Lower lobe of right lung (tissue), 2 donors: ENCODE measurements around the gene BCKDHB. TPM values are rescaled to one million over a fixed set of nuclear protein-coding genes. Genes with fewer than 3 reads are reported as not detected.

Experiments used
- ATAC-seq, 2 donors: fragments of 200-7000 bp; cut with Tn5 transposase; one replicate each; pipeline ENCODE4 v1.9.1; 2020 to 2022; ENCODE audit warnings: mild to moderate bottlenecking in 2 of 2, moderate library complexity in 2 of 2
- DNase-seq: peaks from one replicate; pipeline ENCODE4 v3.0.0-alpha.2; 2020
- H3K27ac ChIP-seq: fragments of 200-600 bp; one replicate; pipeline ENCODE4 v1.8.0; 2022
- H3K27me3 ChIP-seq: fragments of 200-600 bp; one replicate; pipeline ENCODE4 v1.8.0; 2022; ENCODE audit warnings: low read depth
- H3K36me3 ChIP-seq: fragments of 200-600 bp; one replicate; pipeline ENCODE4 v1.8.0; 2022; ENCODE audit warnings: mild to moderate bottlenecking
- H3K4me1 ChIP-seq: fragments of 200-600 bp; one replicate; pipeline ENCODE4 v1.8.0; 2022
- H3K4me3 ChIP-seq: fragments of 200-600 bp; one replicate; pipeline ENCODE4 v1.8.0; 2022; ENCODE audit warnings: mild to moderate bottlenecking
- H3K9me3 ChIP-seq: fragments of 200-600 bp; one replicate; pipeline ENCODE4 v1.8.0; 2022
- intact Hi-C: fragments of 100-400 bp; cut with DNase I; formaldehyde crosslinking; loops from one replicate; pipeline ENCODE4 v1.11.0; 2022
- total RNA-seq: library from RNA; stranded (reverse); fragmentation: NEBNext Ultra II Directional; extraction: Animal tissue kit (Norgen Biotek cat#: 25700); gene quantifications from one replicate; pipeline ENCODE4 v1.2.1, GENCODE V29; 2021
- TF ChIP-seq, protein P1 (sequence below): fragments of 200-600 bp; IDR thresholded peaks from one replicate; pipeline ENCODE4 v1.8.0; 2022; ENCODE audit warnings: antibody characterized with exemption, mild to moderate bottlenecking
- donor health status: DM: no; HTN: yes; CAD: no; lungs with severe emphysema.

The BCKDHB gene
- total RNA-seq, 1 donor from 2014 or later, result 13.8 TPM

DNA sequence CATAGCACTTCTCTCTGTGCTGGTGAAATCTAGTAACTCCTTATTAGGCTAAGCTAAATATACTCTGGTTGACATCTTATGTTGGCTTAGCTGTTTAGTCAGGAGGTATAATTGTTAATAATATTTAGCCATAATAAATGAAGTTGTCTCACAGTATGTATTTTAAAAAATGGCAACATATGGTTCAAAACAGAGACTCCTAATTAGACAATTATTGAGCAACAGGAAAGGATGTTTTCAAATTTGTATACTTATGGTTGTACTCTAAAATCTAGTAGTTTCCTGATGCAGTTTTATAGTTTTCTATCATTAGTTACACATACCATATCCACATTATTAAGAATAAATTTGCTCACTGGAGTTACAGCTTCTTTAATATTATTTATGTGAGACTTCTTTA lies 150.2 kb downstream of the BCKDHB start:
- H3K27me3 ChIP-seq, result no peaks in the 10 kb centered on the region
- no peaks in the 10 kb centered on the region for H3K4me1 ChIP-seq
- no peaks in the 10 kb centered on the region for H3K36me3 ChIP-seq
- no peak overlapping the region for H3K4me3 ChIP-seq
- no peaks in the 10 kb centered on the region for H3K9me3 ChIP-seq
- DNase-seq (no peak), ATAC-seq (no peak)
- H3K27ac ChIP-seq, result no peak overlapping the region
- intact Hi-C loops, result no loop called here
- TF ChIP-seq, protein P1, sequence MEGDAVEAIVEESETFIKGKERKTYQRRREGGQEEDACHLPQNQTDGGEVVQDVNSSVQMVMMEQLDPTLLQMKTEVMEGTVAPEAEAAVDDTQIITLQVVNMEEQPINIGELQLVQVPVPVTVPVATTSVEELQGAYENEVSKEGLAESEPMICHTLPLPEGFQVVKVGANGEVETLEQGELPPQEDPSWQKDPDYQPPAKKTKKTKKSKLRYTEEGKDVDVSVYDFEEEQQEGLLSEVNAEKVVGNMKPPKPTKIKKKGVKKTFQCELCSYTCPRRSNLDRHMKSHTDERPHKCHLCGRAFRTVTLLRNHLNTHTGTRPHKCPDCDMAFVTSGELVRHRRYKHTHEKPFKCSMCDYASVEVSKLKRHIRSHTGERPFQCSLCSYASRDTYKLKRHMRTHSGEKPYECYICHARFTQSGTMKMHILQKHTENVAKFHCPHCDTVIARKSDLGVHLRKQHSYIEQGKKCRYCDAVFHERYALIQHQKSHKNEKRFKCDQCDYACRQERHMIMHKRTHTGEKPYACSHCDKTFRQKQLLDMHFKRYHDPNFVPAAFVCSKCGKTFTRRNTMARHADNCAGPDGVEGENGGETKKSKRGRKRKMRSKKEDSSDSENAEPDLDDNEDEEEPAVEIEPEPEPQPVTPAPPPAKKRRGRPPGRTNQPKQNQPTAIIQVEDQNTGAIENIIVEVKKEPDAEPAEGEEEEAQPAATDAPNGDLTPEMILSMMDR, result no peak

DNA sequence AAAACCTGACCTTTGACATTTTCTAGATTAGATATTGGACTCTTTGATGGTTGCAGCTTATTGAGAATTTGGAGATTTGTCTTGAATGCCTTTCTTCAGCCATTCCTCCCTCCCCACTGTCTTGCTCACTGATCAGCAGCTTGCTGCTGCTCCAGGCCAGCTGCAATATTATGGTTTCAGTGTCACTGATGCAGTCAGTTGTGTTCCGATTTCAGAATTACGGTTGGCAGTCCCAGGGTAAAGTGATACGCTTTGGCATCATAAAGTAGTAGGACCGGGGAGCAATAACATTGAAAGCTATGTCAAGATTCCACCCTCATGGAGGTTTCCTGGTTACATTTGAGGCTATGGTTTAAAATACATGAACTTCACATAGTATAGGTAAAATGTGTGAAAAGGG lies 152.6 kb downstream of the BCKDHB start:
- Histone ChIP-seq H3K27ac (no peak overlapping the region), H3K27me3 (no peaks in the 10 kb centered on the region), H3K4me1 (no peaks in the 10 kb centered on the region), H3K9me3 (no peaks in the 10 kb centered on the region), H3K4me3 (no peak overlapping the region), H3K36me3 (no peaks in the 10 kb centered on the region)
- no peak for ATAC-seq
- TF ChIP-seq, protein P1, result no peak
- no peak for DNase-seq
- intact Hi-C loops, result no loop called here

DNA sequence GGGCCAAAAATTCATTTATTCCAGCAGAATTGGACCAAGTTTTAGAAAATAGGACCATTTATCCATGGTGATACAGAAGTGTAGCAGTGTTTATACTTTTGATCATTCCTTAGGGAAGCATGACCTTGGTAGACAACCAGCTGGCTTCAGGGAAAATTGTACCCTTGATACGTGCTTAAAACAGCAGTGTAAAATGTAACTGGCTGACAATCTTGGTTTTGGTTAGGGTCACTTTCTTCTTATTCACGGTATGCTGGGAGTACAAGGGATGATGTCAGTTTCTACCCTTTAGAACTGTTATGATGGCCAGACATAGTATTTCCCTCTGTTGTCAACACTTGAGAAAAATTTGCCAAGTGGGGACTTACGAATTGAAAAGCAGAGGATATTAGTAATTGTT lies 157.1 kb downstream of the BCKDHB start:
- no peak for DNase-seq
- intact Hi-C loops, result no loop called here

DNA sequence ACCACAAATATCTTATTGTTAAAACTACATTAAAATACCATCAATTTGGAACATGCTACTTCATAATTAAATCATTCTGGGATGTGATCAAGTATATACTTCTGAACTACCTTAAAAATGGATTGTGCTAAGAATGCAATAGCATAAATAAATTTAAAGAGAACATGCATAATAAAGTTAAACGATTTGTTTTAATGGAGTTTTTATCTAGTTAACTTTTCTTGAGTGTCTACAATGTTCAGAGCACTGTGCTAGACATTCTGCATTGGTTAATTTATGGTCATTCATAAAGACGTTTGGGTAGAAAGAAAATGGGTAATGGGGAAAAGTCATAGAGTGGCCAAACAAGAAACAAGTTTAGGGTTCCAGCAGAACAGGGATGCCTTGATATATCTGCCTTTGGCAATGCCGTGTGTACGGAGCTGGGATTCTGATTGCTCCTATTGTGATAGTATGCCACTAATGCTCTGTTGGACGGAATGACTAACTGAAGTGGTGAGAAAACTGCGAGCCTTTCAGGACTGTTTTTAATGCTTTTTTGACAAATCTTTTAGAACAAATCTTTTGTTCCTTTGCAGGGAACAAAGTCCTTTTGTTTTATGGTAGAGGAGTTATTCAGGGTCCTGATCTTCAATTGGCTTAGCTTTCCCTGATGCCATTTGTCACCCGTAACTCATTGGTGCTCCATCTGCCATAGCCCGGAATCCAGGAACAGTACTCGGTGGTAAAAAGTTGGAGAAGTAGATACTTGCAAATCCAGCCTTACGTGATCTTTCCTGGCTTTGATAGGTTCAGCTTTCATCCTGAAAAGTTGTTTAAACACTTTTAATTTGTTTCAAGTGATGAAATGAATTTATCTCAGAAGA lies 162.6 kb downstream of the BCKDHB start:
- Histone ChIP-seq H3K27ac (no peak overlapping the region), H3K36me3 (no peaks in the 10 kb centered on the region), H3K4me3 (no peak overlapping the region), H3K27me3 (no peaks in the 10 kb centered on the region), H3K9me3 (no peaks in the 10 kb centered on the region), H3K4me1 (no peaks in the 10 kb centered on the region)
- TF ChIP-seq, protein P1, result no peak
- DNase-seq, result no peak
- intact Hi-C loops, result no loop called here
- ATAC-seq, result no peak

More for the DNA sequence above, 157.1 kb downstream of the BCKDHB start:
- TF ChIP-seq, protein P1, result no peak
- Histone ChIP-seq H3K4me3 (no peak overlapping the region), H3K27ac (no peak overlapping the region), H3K4me1 (no peaks in the 10 kb centered on the region), H3K9me3 (no peaks in the 10 kb centered on the region), H3K36me3 (no peaks in the 10 kb centered on the region), H3K27me3 (no peaks in the 10 kb centered on the region)
- ATAC-seq, result no peak

DNA sequence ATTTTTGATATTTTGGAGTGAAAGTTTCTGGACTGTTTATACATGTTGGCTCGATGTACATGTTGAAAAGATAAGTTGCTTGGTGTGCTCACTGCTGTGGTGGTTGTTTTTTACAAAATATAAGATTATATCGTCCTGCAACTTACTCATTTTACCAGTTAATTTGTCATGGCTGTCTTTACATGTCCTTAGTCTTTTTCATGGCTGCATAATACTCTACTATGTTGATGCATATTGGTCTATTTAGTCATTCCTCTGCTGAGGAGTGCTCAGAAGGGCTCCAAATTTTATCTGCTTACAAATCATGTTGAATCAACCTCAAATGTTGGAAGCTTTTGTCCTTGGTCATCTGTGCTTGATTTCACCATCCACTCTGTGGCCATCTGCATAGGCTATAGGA lies 164.6 kb downstream of the BCKDHB start:
- Histone ChIP-seq H3K27ac (no peak overlapping the region), H3K4me1 (no peaks in the 10 kb centered on the region), H3K4me3 (no peak overlapping the region), H3K36me3 (no peaks in the 10 kb centered on the region), H3K27me3 (no peaks in the 10 kb centered on the region), H3K9me3 (no peaks in the 10 kb centered on the region)
- no peak for DNase-seq
- intact Hi-C loops, result no loop called here
- no peak for ATAC-seq
- TF ChIP-seq, protein P1, result no peak
